Upper lobe of left lung (tissue), 6 donors: Measurements from ENCODE around the gene VSTM4. TPM values are rescaled to one million over a fixed set of nuclear protein-coding genes. Genes with fewer than 3 reads are reported as not detected.

Experiments
- ATAC-seq, 2 donors: fragments of 200-7000 bp; cut with Tn5 transposase; one replicate each; pipeline ENCODE4 v1.9.1; 2022; ENCODE audit warnings: mild to moderate bottlenecking in 2 of 2, moderate library complexity in 2 of 2; ENCODE audit not compliant: low FRiP score in 2 of 2
- DNase-seq, 2 donors: peaks; one replicate each; pipeline ENCODE4 v3.0.0-alpha.2; 2019 to 2020
- H3K27ac ChIP-seq, 4 donors: fragments of 200-600 bp; sonication (generic); one replicate each; pipeline ENCODE4 v1.5.1; 2016 to 2019
- H3K27me3 ChIP-seq, 4 donors: fragments of 200-600 bp; sonication (generic); one replicate each; pipeline ENCODE4 v1.5.1; 2017 to 2019
- H3K36me3 ChIP-seq, 4 donors: fragments of 200-600 bp; sonication (generic); one replicate each; pipeline ENCODE4 v1.5.1; 2016 to 2019
- H3K4me1 ChIP-seq, 4 donors: fragments of 200-600 bp; sonication (generic); one replicate each; pipeline ENCODE4 v1.5.1; 2018 to 2019
- H3K4me3 ChIP-seq, 4 donors: fragments of 200-600 bp; sonication (generic); one replicate each; pipeline ENCODE4 v1.5.1; 2017 to 2019; ENCODE audit warnings: mild to moderate bottlenecking in 2 of 4, moderate library complexity in 1 of 4
- H3K9me3 ChIP-seq, 4 donors: fragments of 200-600 bp; sonication (generic); one replicate each; pipeline ENCODE4 v1.5.1; 2018 to 2019
- CTCF ChIP-seq, 6 experiments: fragments of 450-650 bp in 4 of 6; fragments of 200-600 bp in 2 of 6; sonication (generic) in 2 of 6; IDR thresholded peaks; one replicate each; pipeline ENCODE4 v1.5.1; 2016 to 2019; ENCODE audit warnings: antibody characterized with exemption in 6 of 6
- EP300 ChIP-seq, 4 donors: sonication (generic); formaldehyde crosslinking; IDR thresholded peaks; one replicate each; pipeline ENCODE4 v1.5.1; 2017; ENCODE audit warnings: antibody characterized with exemption in 4 of 4, control low read depth in 2 of 4
- POLR2A ChIP-seq, 4 donors: fragments of 450-650 bp; IDR thresholded peaks; one replicate each; pipeline ENCODE4 v1.5.1; 2016 to 2017; ENCODE audit warnings: antibody characterized with exemption in 4 of 4, mild to moderate bottlenecking in 2 of 4
- POLR2AphosphoS5 ChIP-seq, 2 donors: sonication (generic); formaldehyde crosslinking; IDR thresholded peaks; one replicate each; pipeline ENCODE4 v1.5.1; 2017; ENCODE audit warnings: antibody characterized with exemption in 2 of 2
- WGBS, 2 donors: methylation state at CpG; one replicate each; pipeline ENCODE4 v1.1.5; 2017 to 2018; 5-methylcytosine and 5-hydroxymethylcytosine counted together
- total RNA-seq, 6 donors: library from RNA; depleted of rRNA in 4 of 6; stranded (reverse); fragments of >200 nt in 4 of 6; gene quantifications; one replicate each; pipeline versions ENCODE4 v1.1.0 to v1.2.1, GENCODE V29; 2016 to 2021
- donor health status: DM: no; HTN: no; CAD: no; lungs with moderate emphysema.
- donor health status: DM: no; HTN: yes; CAD: no; lungs with severe emphysema.

Gene VSTM4
- total RNA-seq, 6 donors from 2014 or later: 8.5 to 24.3 (median 13.2) TPM

GRCh38 chr10:49072166-49072885 lies 43.0 kb downstream of the VSTM4 start:
- WGBS, 2 donors: 79 to 87% methylated on average over 4 of the region's 4 CpGs
- Histone ChIP-seq H3K36me3 (no peaks in the 10 kb centered on the region), H3K9me3 (no peaks in the 10 kb centered on the region), H3K4me3 (no peak overlapping the region), H3K27ac (no peak overlapping the region), H3K4me1 (peaks cover 0 to 14% (median 7%) of the 10 kb centered on the region in 4 donors), H3K27me3 (no peaks in the 10 kb centered on the region)
- DNase-seq (no peak), ATAC-seq (no peak)
- no peak for TF ChIP-seq EP300 (IDR thresholded peaks at IDR 0.05)
- TF ChIP-seq POLR2AphosphoS5 (IDR thresholded peaks at IDR 0.05): no peak
- no peak for TF ChIP-seq POLR2A (IDR thresholded peaks at IDR 0.05)
- TF ChIP-seq CTCF (IDR thresholded peaks at IDR 0.05): no peak

DNA sequence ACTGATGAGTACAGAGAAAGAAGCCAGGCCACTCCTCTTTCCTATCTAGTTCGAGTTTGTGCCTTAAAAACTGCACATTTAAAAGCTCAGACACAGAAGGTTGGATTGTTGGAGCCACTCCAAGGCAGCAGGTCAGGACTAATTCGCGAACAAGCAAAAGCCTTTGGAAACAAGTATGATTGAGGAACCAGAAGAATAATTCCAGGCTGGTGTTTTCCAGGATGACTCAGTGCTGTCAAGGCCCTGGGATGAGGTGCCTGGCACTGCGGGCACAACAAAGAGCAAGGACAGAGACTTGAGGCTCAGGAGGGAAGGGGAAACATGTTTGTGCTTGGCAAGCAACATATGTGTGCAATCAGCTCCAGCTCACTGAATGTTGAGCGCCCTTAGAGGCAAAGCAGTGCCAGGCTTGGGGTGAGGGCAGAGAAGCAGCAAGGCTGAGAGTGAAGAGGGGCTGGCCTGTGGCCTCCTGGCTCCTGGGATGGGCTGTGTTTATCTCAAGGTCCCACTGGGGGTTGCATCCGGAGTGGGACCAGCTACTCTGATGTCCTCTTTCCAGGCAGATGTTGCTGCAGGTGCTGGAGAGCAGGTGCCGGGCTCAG lies 44.1 kb downstream of the VSTM4 start:
- ATAC-seq: no peak
- no peak for DNase-seq
- Histone ChIP-seq H3K27me3 (no peaks in the 10 kb centered on the region), H3K27ac (no peak overlapping the region), H3K36me3 (no peaks in the 10 kb centered on the region), H3K4me3 (no peak overlapping the region), H3K9me3 (no peaks in the 10 kb centered on the region), H3K4me1 (peaks cover 0 to 7% (median 2%) of the 10 kb centered on the region in 4 donors)
- 82 to 86% methylated on average over 7 of the region's 7 CpGs for WGBS, 2 donors
- no peak for TF ChIP-seq EP300 (IDR thresholded peaks at IDR 0.05)
- no peak for TF ChIP-seq CTCF (IDR thresholded peaks at IDR 0.05)
- no peak for TF ChIP-seq POLR2AphosphoS5 (IDR thresholded peaks at IDR 0.05)
- no peak for TF ChIP-seq POLR2A (IDR thresholded peaks at IDR 0.05)

DNA sequence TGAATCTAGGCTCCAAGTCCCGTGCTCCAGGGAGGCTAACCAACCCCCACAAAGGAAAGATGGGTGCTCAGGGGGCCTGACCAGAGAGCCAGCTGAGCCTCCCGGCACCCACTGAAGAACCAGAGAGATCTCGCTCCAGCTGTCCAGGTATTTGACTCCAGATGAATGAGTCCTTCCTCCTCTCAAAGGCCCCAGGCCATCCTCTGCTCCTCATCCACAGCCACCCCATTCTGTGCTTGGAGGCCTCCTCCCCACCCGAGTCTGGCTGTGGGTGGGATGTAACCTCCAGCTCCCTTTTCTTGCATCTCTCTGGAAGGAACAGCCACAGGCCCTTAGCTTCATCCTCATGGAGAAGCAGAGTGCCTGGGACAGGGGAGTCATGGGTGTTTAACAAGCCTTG lies 44.6 kb downstream of the VSTM4 start:
- H3K4me3 ChIP-seq: no peak overlapping the region
- WGBS, 2 donors: 76 to 94% methylated on average over 2 to 4 of the region's 4 CpGs
- no peak for DNase-seq
- TF ChIP-seq CTCF (IDR thresholded peaks at IDR 0.05) (no peak), POLR2AphosphoS5 (IDR thresholded peaks at IDR 0.05) (no peak), POLR2A (IDR thresholded peaks at IDR 0.05) (no peak), EP300 (IDR thresholded peaks at IDR 0.05) (no peak)
- no peaks in the 10 kb centered on the region for H3K36me3 ChIP-seq
- no peaks in the 10 kb centered on the region for H3K27me3 ChIP-seq
- peaks cover 0 to 7% (median 0%) of the 10 kb centered on the region in 4 donors for H3K4me1 ChIP-seq
- no peaks in the 10 kb centered on the region for H3K9me3 ChIP-seq
- no peak for ATAC-seq
- H3K27ac ChIP-seq: no peak overlapping the region

- no peak for ATAC-seq
- 74 to 76% methylated on average over 6 of the region's 6 CpGs for WGBS, 2 donors
- peaks cover 0 to under 1% (median 0%) of the 10 kb centered on the region in 4 donors for H3K36me3 ChIP-seq
- H3K9me3 ChIP-seq: no peaks in the 10 kb centered on the region
- no peak overlapping the region for H3K4me3 ChIP-seq
- H3K27ac ChIP-seq: no peak overlapping the region
- H3K27me3 ChIP-seq: no peaks in the 10 kb centered on the region
- TF ChIP-seq POLR2A (IDR thresholded peaks at IDR 0.05): no peak
- TF ChIP-seq CTCF (IDR thresholded peaks at IDR 0.05): no peak
- no peak for TF ChIP-seq POLR2AphosphoS5 (IDR thresholded peaks at IDR 0.05)
- TF ChIP-seq EP300 (IDR thresholded peaks at IDR 0.05): no peak
- peaks cover 0 to 7% (median 0%) of the 10 kb centered on the region in 4 donors for H3K4me1 ChIP-seq
- DNase-seq: no peak
Observed at GRCh38 chr10:49068672-49069217, 46.6 kb downstream of the VSTM4 start.
